Measurements from ENCODE around the gene TBC1D22A. TPM values are rescaled to one million over a fixed set of nuclear protein-coding genes. Genes with fewer than 3 reads are reported as not detected.

The TBC1D22A gene
- total RNA-seq, 4 donors from 2014 or later: 31.2 to 111 (median 41.8) TPM

GRCh38 chr22:46887978-46888377 is 125.5 kb downstream of the TBC1D22A start:
- no peaks in the 10 kb centered on the region for H3K27me3 ChIP-seq
- H3K4me1 ChIP-seq: no peaks in the 10 kb centered on the region
- 97% methylated on average over 11 of the region's 11 CpGs; no CpG with 5 or more reads in 1 of the 2 donors for WGBS, 2 donors (ENCODE audit: low coverage in 1 of 2)
- TF ChIP-seq POLR2A (IDR thresholded peaks at IDR 0.05) (no peak), EP300 (IDR thresholded peaks at IDR 0.05; ENCODE audit: low read depth) (no peak), CTCF (IDR thresholded peaks at IDR 0.05) (no peak), POLR2AphosphoS5 (IDR thresholded peaks at IDR 0.05) (no peak)
- intact Hi-C loops (cut with DNase I; ENCODE audit: low total_unique reads): no loop called here
- no peaks in the 10 kb centered on the region for H3K36me3 ChIP-seq
- no peak overlapping the region for H3K27ac ChIP-seq
- H3K4me3 ChIP-seq: no peak overlapping the region
- no peaks in the 10 kb centered on the region for H3K9me3 ChIP-seq
- DNase-seq: no peak
- in situ Hi-C loops (cut with MboI; ENCODE audit: low pct_ligation_motif_present in 1 of 4, low pct_unique_long_range_greater_than_20kb in 1 of 4, low sequenced_read_pairs in 3 of 4): no loop called here

DNA sequence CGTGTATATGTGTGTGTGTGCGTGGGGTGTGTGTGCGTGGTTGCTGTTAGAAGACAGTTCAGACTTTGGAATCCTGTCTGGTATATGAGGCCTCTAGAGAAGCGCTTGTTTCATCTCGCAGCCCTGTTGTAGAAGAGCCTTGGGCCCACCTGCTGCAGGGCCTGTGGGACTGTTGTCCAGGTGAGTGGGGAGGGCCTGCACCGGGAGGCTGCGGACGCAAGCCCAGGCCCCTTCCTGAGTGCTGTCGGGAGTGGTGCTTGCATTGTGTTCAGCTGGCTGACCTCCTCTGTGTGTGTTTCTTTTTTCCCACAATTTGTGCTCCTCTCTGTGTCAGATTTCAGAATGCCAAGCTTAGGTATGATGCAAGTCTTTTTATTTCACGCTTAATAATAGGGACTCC is 128.4 kb downstream of the TBC1D22A start:
- Histone ChIP-seq H3K9me3 (no peaks in the 10 kb centered on the region), H3K27ac (no peak overlapping the region), H3K4me1 (peaks cover 0 to 14% (median 5%) of the 10 kb centered on the region in 4 donors), H3K36me3 (no peaks in the 10 kb centered on the region), H3K4me3 (no peak overlapping the region), H3K27me3 (no peaks in the 10 kb centered on the region)
- intact Hi-C loops (cut with DNase I; ENCODE audit: low total_unique reads): no loop called here
- TF ChIP-seq POLR2AphosphoS5 (IDR thresholded peaks at IDR 0.05) (no peak), POLR2A (IDR thresholded peaks at IDR 0.05) (no peak), EP300 (IDR thresholded peaks at IDR 0.05; ENCODE audit: low read depth) (no peak), CTCF (IDR thresholded peaks at IDR 0.05) (no peak)
- 92 to 98% methylated on average over 7 to 10 of the region's 10 CpGs for WGBS, 2 donors (ENCODE audit: low coverage in 1 of 2)
- no peak for DNase-seq
- in situ Hi-C loops (cut with MboI; ENCODE audit: low pct_ligation_motif_present in 1 of 4, low pct_unique_long_range_greater_than_20kb in 1 of 4, low sequenced_read_pairs in 3 of 4): no loop called here

GRCh38 chr22:46891382-46891951 is 129.0 kb downstream of the TBC1D22A start:
- H3K27me3 ChIP-seq: no peaks in the 10 kb centered on the region
- H3K9me3 ChIP-seq: no peaks in the 10 kb centered on the region
- no peak for TF ChIP-seq CTCF (IDR thresholded peaks at IDR 0.05)
- no peak for TF ChIP-seq POLR2A (IDR thresholded peaks at IDR 0.05)
- TF ChIP-seq POLR2AphosphoS5 (IDR thresholded peaks at IDR 0.05): no peak
- no peak for TF ChIP-seq EP300 (IDR thresholded peaks at IDR 0.05; ENCODE audit: low read depth)
- H3K4me1 ChIP-seq: peaks cover 0 to 14% (median 5%) of the 10 kb centered on the region in 4 donors
- no peak overlapping the region for H3K4me3 ChIP-seq
- WGBS, 2 donors (ENCODE audit: low coverage in 1 of 2): 91 to 100% methylated on average over 1 to 5 of the region's 5 CpGs
- H3K36me3 ChIP-seq: no peaks in the 10 kb centered on the region
- in situ Hi-C loops (cut with MboI; ENCODE audit: low pct_ligation_motif_present in 1 of 4, low pct_unique_long_range_greater_than_20kb in 1 of 4, low sequenced_read_pairs in 3 of 4): no loop called here
- no peak for DNase-seq
- H3K27ac ChIP-seq: no peak overlapping the region
- intact Hi-C loops (cut with DNase I; ENCODE audit: low total_unique reads): no loop called here

DNA sequence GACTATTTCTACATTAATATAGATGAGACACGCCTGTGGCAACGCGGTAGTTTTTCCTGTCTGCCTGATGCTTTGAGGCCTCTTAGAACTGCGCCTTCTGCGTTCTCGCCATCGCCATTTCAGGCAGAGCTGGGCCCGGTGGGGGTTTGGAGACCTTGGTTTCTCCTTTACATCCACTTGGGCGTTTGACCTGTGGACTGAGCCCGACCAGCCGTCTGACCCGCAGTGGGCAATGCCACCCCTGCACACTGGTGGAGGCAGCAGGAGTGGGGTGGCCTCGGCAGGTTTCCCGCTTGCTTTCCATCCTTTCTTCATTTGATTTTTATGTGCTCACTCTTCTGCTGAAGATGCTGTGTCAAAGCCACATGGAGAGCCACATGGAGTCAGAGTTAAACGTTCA is 130.4 kb downstream of the TBC1D22A start:
- no peaks in the 10 kb centered on the region for H3K36me3 ChIP-seq
- WGBS, 2 donors (ENCODE audit: low coverage in 1 of 2): 93 to 94% methylated on average over 12 to 15 of the region's 15 CpGs
- no peak overlapping the region for H3K4me3 ChIP-seq
- TF ChIP-seq POLR2AphosphoS5 (IDR thresholded peaks at IDR 0.05): no peak
- no peak for TF ChIP-seq CTCF (IDR thresholded peaks at IDR 0.05)
- peaks cover 0 to 14% (median 5%) of the 10 kb centered on the region in 4 donors for H3K4me1 ChIP-seq
- in situ Hi-C loops (cut with MboI; ENCODE audit: low pct_ligation_motif_present in 1 of 4, low pct_unique_long_range_greater_than_20kb in 1 of 4, low sequenced_read_pairs in 3 of 4) (no loop called here), intact Hi-C loops (cut with DNase I; ENCODE audit: low total_unique reads) (no loop called here)
- H3K27me3 ChIP-seq: no peaks in the 10 kb centered on the region
- H3K27ac ChIP-seq: no peak overlapping the region
- no peak for DNase-seq
- no peaks in the 10 kb centered on the region for H3K9me3 ChIP-seq

All from transverse colon (tissue), 4 donors.